HG02588 (cell line): ENCODE data around the gene ITGB7.

Experiments used
- ATAC-seq: cut with Tn5 transposase; IDR thresholded peaks from one replicate; pipeline ENCODE4 v1.9.1; 2021; ENCODE audit warnings: mild to moderate bottlenecking, moderate library complexity; ENCODE audit not compliant: unreplicated experiment

Gene ITGB7

GRCh38 chr12:53159195-53159839, 47.7 kb downstream of the ITGB7 start:
- peak; percentile 65 for ATAC-seq

DNA sequence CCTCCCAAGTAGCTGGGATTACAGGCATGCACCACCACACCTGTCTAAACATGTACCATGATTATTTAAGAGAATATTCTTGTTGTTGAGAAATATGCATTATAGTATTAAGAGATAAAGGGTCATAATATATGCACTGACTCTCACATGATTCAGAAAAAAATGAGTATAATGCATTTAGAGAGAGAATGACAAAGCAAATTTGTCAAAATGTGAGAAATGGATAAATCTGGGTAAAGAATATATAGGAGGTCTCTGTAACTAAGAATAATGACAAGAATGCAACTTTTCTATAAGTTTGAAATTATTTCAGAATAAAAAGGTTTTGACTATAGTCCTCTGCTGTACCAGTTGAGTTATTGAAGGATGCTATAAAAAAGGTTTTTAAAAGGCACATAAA, 54.7 kb downstream of the ITGB7 start:
- no peak for ATAC-seq

DNA sequence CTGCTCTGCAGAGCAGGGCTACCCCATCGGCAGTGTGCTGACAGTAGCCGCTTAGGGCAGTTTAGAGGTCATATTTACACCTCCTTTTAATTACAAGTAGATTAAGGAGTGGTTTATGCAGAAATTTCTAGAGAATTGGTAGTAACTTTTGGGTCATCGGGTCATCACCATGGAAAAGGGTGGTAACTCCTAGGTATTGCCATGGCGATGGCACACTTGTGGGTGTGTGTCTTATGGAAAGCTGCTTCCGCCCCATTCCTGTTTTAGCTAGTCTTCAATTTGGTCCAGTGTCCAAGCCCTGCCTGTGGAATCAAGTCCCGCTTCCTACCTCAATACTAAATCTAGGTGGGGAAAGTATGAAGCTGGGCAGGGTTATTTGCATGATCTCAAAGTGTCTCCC, 56.0 kb downstream of the ITGB7 start:
- no peak for ATAC-seq

DNA sequence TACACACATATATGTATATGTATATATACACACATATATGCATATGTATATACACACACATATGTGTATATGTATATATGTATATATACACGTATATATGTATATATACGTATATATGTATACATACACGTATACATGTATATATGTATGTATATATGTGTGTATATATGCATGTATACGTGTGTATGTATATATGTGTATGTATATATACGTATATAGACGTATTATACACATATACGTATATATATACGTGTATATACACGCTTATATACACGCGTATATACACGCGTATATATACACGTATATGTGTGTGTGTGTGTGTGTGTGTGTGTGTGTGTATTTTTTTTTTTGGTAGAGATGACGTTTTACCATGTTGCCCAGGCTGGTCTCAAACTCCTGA, 59.4 kb downstream of the ITGB7 start:
- ATAC-seq, result no peak

- ATAC-seq, result no peak
Measured at GRCh38 chr12:53147181-53147580, 59.9 kb downstream of the ITGB7 start.

GRCh38 chr12:53145383-53146260, 61.4 kb downstream of the ITGB7 start:
- ATAC-seq, result no peak

GRCh38 chr12:53143355-53143754, 63.7 kb downstream of the ITGB7 start:
- no peak for ATAC-seq
